ENCODE measurements around the gene NACAD.

Gene NACAD

DNA sequence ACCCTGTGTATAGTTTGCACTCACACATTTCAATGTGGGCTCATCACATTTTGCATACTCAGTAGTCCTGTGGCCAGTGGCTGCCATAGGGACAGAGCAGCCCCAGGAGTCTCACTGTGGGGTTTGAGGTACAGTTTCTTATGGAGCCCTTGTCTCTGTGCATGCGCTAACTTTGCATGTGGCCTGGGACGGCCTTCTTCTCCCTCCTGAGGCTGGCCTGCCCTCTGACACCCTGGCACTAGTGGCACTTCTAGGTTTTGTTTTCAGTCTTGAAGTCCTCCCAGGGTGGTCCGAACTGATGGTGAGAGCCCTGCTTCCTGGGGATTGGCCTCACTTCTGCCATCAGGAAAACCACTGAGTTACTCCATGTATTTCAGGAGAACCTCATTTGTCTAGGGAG is 21.2 kb downstream of the NACAD start:
- TF ChIP-seq POLR2AphosphoS5 (IDR thresholded peaks at IDR 0.05; ENCODE audit: low read depth) = no peak
- TF ChIP-seq REST (IDR thresholded peaks at IDR 0.05; ENCODE audit: insufficient replicate concordance, low read depth) = no peak
- no peak for TF ChIP-seq CTCF (IDR thresholded peaks at IDR 0.05; ENCODE audit: insufficient read depth, low read length)
- TF ChIP-seq GABPA (IDR thresholded peaks at IDR 0.05; ENCODE audit: low read depth) = no peak
- no peak for TF ChIP-seq SPI1 (IDR thresholded peaks at IDR 0.05; ENCODE audit: borderline replicate concordance, low read depth)
- Histone ChIP-seq H3K27me3 (ENCODE audit: insufficient read depth, poor library complexity, severe bottlenecking) (no peaks in the 10 kb centered on the region), H3K4me3 (replicated peaks; ENCODE audit: insufficient read depth, low read length) (no peak overlapping the region), H3K27ac (replicated peaks) (no peak overlapping the region)
- no peak for DNase-seq (ENCODE audit: low read depth in 1 of 2, low spot score in 1 of 2)

DNA sequence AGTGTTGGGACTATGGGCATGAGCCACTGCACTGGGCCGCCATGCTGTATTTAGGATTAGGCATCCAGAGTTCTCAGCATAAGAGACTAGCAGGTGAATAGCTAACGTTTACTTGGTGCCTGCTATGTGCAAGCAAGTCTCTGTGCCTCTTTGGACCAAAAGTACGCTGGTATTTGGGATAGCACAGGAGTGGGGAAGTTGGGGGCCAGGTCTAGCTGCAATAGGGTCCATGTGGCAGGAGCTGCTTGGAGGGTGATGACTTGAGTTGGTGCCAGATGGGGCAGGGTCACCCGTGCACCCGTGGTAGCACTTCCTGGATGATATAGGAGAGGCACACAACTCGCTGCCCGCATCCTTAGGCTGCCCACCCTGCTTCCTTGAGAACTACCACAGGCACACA is 22.4 kb downstream of the NACAD start:
- DNase-seq (ENCODE audit: low read depth in 1 of 2, low spot score in 1 of 2) = no peak
- Histone ChIP-seq H3K4me3 (replicated peaks; ENCODE audit: insufficient read depth, low read length) (no peak overlapping the region), H3K27me3 (ENCODE audit: insufficient read depth, poor library complexity, severe bottlenecking) (no peaks in the 10 kb centered on the region), H3K27ac (replicated peaks) (no peak overlapping the region)
- TF ChIP-seq CTCF (IDR thresholded peaks at IDR 0.05; ENCODE audit: insufficient read depth, low read length) (no peak), SPI1 (IDR thresholded peaks at IDR 0.05; ENCODE audit: borderline replicate concordance, low read depth) (no peak), GABPA (IDR thresholded peaks at IDR 0.05; ENCODE audit: low read depth) (no peak), REST (IDR thresholded peaks at IDR 0.05; ENCODE audit: insufficient replicate concordance, low read depth) (no peak), POLR2AphosphoS5 (IDR thresholded peaks at IDR 0.05; ENCODE audit: low read depth) (no peak)

GRCh38 chr7:45065031-45065995 is 23.5 kb downstream of the NACAD start:
- no peaks in the 10 kb centered on the region for H3K27me3 ChIP-seq (ENCODE audit: insufficient read depth, poor library complexity, severe bottlenecking)
- H3K4me3 ChIP-seq (replicated peaks; ENCODE audit: insufficient read depth, low read length) = no peak overlapping the region
- no peak overlapping the region for H3K27ac ChIP-seq (replicated peaks)
- no peak for TF ChIP-seq POLR2AphosphoS5 (IDR thresholded peaks at IDR 0.05; ENCODE audit: low read depth)
- TF ChIP-seq REST (IDR thresholded peaks at IDR 0.05; ENCODE audit: insufficient replicate concordance, low read depth) = no peak
- no peak for TF ChIP-seq CTCF (IDR thresholded peaks at IDR 0.05; ENCODE audit: insufficient read depth, low read length)
- no peak for TF ChIP-seq SPI1 (IDR thresholded peaks at IDR 0.05; ENCODE audit: borderline replicate concordance, low read depth)
- TF ChIP-seq GABPA (IDR thresholded peaks at IDR 0.05; ENCODE audit: low read depth) = no peak
- DNase-seq (ENCODE audit: low read depth in 1 of 2, low spot score in 1 of 2) = no peak
